Naive thymus-derived CD4-positive, alpha-beta T cell (primary cell): ENCODE measurements around the gene CHTOP. TPM values are rescaled to one million over a fixed set of nuclear protein-coding genes. Genes with fewer than 3 reads are reported as not detected.

ENCODE experiments used
- ATAC-seq: fragments of 150-1000 bp; cut with Tn5 transposase; 2 replicates; pipeline ENCODE4 v1.10.0; 2021; ENCODE audit warnings: mild to moderate bottlenecking, moderate library complexity
- CTCF ChIA-PET: fragments of 350-600 bp; sonication (Branson Sonifier 250); formaldehyde crosslinking; loops from one replicate; lab custom pipeline; 2021; ENCODE audit warnings: antibody characterized with exemption; lab: Charles Lee
- POLR2A ChIA-PET: fragments of 350-600 bp; sonication (Branson Sonifier 250); formaldehyde crosslinking; loops from one replicate; lab custom pipeline; 2021; ENCODE audit warnings: antibody characterized with exemption, inconsistent platforms; lab: Charles Lee
- DNase-seq, 9 donors: peaks; one replicate each; pipeline versions ENCODE4 v3.0.0 to v3.0.0-alpha.2; 2020 to 2022; ENCODE audit warnings: mixed read lengths in 1 of 9
- H3K27ac ChIP-seq: one replicate; pipeline ENCODE4 v1.7.0; 2013; ENCODE audit warnings: mild to moderate bottlenecking, low read depth, low read length, moderate library complexity
- H3K27me3 ChIP-seq, 2 donors: one replicate each; pipeline ENCODE4 v1.7.0; 2013; ENCODE audit warnings: low read length in 2 of 2, mild to moderate bottlenecking in 2 of 2, moderate library complexity in 2 of 2; ENCODE audit not compliant: control insufficient read depth in 2 of 2, insufficient read depth in 2 of 2
- H3K36me3 ChIP-seq, 3 experiments: 1 replicate in 2 of 3; 2 replicates in 1 of 3; pipeline ENCODE4 v1.7.0; 2013; ENCODE audit warnings: low read length in 3 of 3, mild to moderate bottlenecking in 3 of 3, moderate library complexity in 1 of 3; ENCODE audit not compliant: insufficient read depth in 3 of 3, control insufficient read depth in 2 of 3
- H3K4me1 ChIP-seq, 2 donors: one replicate each; pipeline ENCODE4 v1.7.0; 2013; ENCODE audit warnings: low read length in 2 of 2, mild to moderate bottlenecking in 2 of 2, moderate library complexity in 1 of 2; ENCODE audit not compliant: control insufficient read depth in 2 of 2, insufficient read depth in 2 of 2
- H3K4me3 ChIP-seq: 2 replicates; pipeline ENCODE4 v1.7.0; 2013; ENCODE audit warnings: mild to moderate bottlenecking, low read length
- H3K9me3 ChIP-seq, 3 experiments: 1 replicate in 2 of 3; 2 replicates in 1 of 3; pipeline ENCODE4 v1.7.0; 2013; ENCODE audit warnings: low read length in 3 of 3; ENCODE audit not compliant: control insufficient read depth in 2 of 3
- H3K27ac Mint-ChIP-seq, 9 donors: one replicate each; pipeline ENCODE4 v1.8.0; 2020 to 2022; ENCODE audit warnings: mixed read lengths in 9 of 9, mild to moderate bottlenecking in 8 of 9, moderate library complexity in 5 of 9, inconsistent platforms in 2 of 9
- H3K27me3 Mint-ChIP-seq, 5 donors: one replicate each; pipeline ENCODE4 v1.8.0; 2021 to 2022; ENCODE audit warnings: mixed read lengths in 5 of 5, mild to moderate bottlenecking in 1 of 5
- H3K36me3 Mint-ChIP-seq, 5 donors: one replicate each; pipeline ENCODE4 v1.8.0; 2020 to 2022; ENCODE audit warnings: mixed read lengths in 5 of 5, mild to moderate bottlenecking in 3 of 5, inconsistent platforms in 1 of 5
- H3K4me1 Mint-ChIP-seq, 7 donors: one replicate each; pipeline ENCODE4 v1.8.0; 2020 to 2022; ENCODE audit warnings: mixed read lengths in 7 of 7, mild to moderate bottlenecking in 3 of 7, inconsistent platforms in 1 of 7
- H3K4me3 Mint-ChIP-seq, 10 donors: one replicate each; pipeline ENCODE4 v1.8.0; 2020 to 2022; ENCODE audit warnings: mild to moderate bottlenecking in 10 of 10, mixed read lengths in 10 of 10, moderate library complexity in 6 of 10, inconsistent platforms in 2 of 10
- H3K9me3 Mint-ChIP-seq, 11 donors: one replicate each; pipeline ENCODE4 v1.8.0; 2020 to 2022; ENCODE audit warnings: mixed read lengths in 11 of 11, mild to moderate bottlenecking in 4 of 11, inconsistent platforms in 1 of 11, moderate library complexity in 1 of 11
- intact Hi-C, 2 donors: fragments of 100-400 bp; cut with micrococcal nuclease; formaldehyde crosslinking; loops; one replicate each; pipeline ENCODE4 v1.15.1; 2023
- polyA plus RNA-seq, 2 donors: library from polyadenylated mRNA; unstranded; fragments of 300-500 nt; fragmentation: Illumina TruSeq; gene quantifications; one replicate each; pipeline ENCODE4 v1.2.3, GENCODE V29; 2021
- total RNA-seq, 6 experiments: library from RNA in 5 of 6; stranded (reverse) in 5 of 6; gene quantifications; 1 replicate in 5 of 6; 2 replicates in 1 of 6; pipeline ENCODE4 v1.2.3 and lab custom pipeline; 2021 to 2026

The CHTOP gene
- total and polyA plus RNA-seq, 7 experiments from 2014 or later: 57.4 to 143 (median 101) TPM

DNA sequence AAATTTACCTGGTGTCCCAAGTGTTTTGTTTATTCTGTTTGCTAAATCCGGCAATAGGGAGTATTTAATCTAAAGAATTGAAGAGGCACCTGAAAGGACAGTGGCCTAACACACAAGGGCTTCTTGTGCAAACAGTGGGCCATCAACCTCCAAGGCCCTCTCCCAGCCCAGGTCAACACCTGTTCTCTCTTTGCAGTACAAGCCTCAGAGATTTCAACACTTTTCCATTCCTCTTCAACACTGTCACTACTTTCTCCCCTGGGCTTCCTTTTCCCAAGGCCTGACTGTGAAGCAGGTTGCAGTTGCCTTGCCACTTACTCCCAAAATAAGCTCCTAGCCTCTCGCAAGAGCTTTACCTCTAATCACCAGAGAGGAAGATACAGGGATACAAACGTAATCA is 21.5 kb downstream of the CHTOP start:
- ATAC-seq (no peak), DNase-seq (no peak)
- no peaks in the 10 kb centered on the region for H3K27me3 ChIP-seq
- intact Hi-C loops: loop anchor here in 1 of 2 donors (5.0 kb wide), 1 partner anchor 118 kb away; the partner anchor contains the start of gene S100A6
- Mint-ChIP-seq H3K27me3 (no peaks in the 10 kb centered on the region), H3K4me1 (peaks cover 8 to 21% (median 18%) of the 10 kb centered on the region in 7 donors), H3K36me3 (peaks cover 0 to 4% (median 0%) of the 10 kb centered on the region in 5 donors), H3K9me3 (no peaks in the 10 kb centered on the region), H3K27ac (peak overlapping the region in 1 of 9 donors; percentile 20), H3K4me3 (peak overlapping the region in 1 of 10 donors; percentile 23)
- ChIA-PET POLR2A (interaction anchor here (1.5 to 2.2 kb wide), 2 partner anchors 11 to 21 kb away, joined by 3 to 9 read pairs; partner anchors contain the start of gene CHTOP), CTCF (interaction anchor here (0.7 kb wide), 1 partner anchor 10 kb away, joined by 4 read pairs; no protein-coding TSS in a partner anchor)
- H3K4me1 ChIP-seq: peaks cover 9 to 13% of the 10 kb centered on the region in 2 donors
- H3K27ac ChIP-seq: no peak overlapping the region
- H3K36me3 ChIP-seq: peaks cover 0 to 7% (median 0%) of the 10 kb centered on the region in 3 experiments
- H3K4me3 ChIP-seq: no peak overlapping the region
- H3K9me3 ChIP-seq: no peaks in the 10 kb centered on the region

GRCh38 chr1:153658400-153659174 is 24.7 kb downstream of the CHTOP start, which contains the start of gene SNAPIN:
SNAPIN (plus strand) TSS chr1:153658703; CDS start chr1:153658744, 41 bp downstream.
- H3K27ac Mint-ChIP-seq: peak within 1 kb of the TSS; percentile 90 to 98 (median 91)
- Histone ChIP-seq H3K9me3 (no peaks in the 10 kb centered on the region), H3K4me3 (peak within 1 kb of the TSS; percentile 93), H3K27me3 (no peaks in the 10 kb centered on the region), H3K4me1 (peaks cover 9 to 13% of the 10 kb centered on the region in 2 donors), H3K27ac (peak within 1 kb of the TSS; percentile 90), H3K36me3 (peaks cover 17 to 36% (median 23%) of the 10 kb centered on the region in 3 experiments)
- CTCF ChIA-PET: interaction anchor here (0.5 to 0.8 kb wide), 2 partner anchors 14 to 25 kb away, joined by 3 to 4 read pairs; no protein-coding TSS in a partner anchor
- ATAC-seq (peak; percentile 98), DNase-seq (peak; percentile 81 to 94 (median 88))
- H3K4me1 Mint-ChIP-seq: peaks cover 8 to 26% (median 14%) of the 10 kb centered on the region in 7 donors
- POLR2A ChIA-PET: interaction anchor here (0.6 to 4.2 kb wide), 10 partner anchors 9 to 308 kb away, joined by 3 to 38 read pairs (median 6); partner anchors contain the start of genes CHTOP, ILF2 and INTS3
- intact Hi-C loops: loop anchor here (1.0 to 5.0 kb wide), 10 partner anchors 13 to 562 kb away; partner anchors contain the start of genes RPS27 (in 2 of the 2), CHTOP (in 1 of the 2), S100A6 (in 1 of the 2) and UBAP2L (in 1 of the 2)
- H3K27me3 Mint-ChIP-seq: no peaks in the 10 kb centered on the region
- H3K4me3 Mint-ChIP-seq: peak within 1 kb of the TSS; percentile 91 to 97 (median 94)
- H3K36me3 Mint-ChIP-seq: peaks cover 8 to 16% (median 12%) of the 10 kb centered on the region in 5 donors
- H3K9me3 Mint-ChIP-seq: no peaks in the 10 kb centered on the region

GRCh38 chr1:153659175-153659534 is 25.3 kb downstream of the CHTOP start:
- intact Hi-C loops: loop anchor here in 1 of 2 donors (2.0 to 5.0 kb wide), 2 partner anchors 122 to 562 kb away; partner anchors contain the start of genes S100A6 and UBAP2L
- DNase-seq: no peak
- H3K27ac Mint-ChIP-seq: peak overlapping the region; percentile 90 to 98 (median 91)

DNA sequence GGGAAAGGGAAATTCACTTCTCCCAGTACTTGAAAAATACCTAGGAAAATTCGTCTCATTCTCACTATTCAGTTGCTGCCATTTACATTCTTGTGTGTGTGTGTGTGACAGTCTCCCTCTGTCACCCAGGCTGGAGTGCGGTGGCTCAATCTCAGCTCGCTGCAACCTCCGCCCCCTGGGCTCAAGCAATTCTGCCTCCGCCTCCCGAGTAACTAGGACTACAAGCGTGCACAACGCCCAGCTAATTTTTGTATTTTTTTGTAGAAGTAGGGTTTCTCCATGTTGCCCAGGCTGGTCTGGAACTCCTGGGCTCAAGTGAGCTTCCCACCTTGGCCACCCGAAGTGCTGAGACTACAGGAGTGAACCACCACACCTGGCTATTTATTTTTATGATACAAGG is 25.8 kb downstream of the CHTOP start:
- Histone ChIP-seq H3K9me3 (no peaks in the 10 kb centered on the region), H3K4me3 (peak overlapping the region; percentile 93), H3K36me3 (peaks cover 26 to 47% (median 33%) of the 10 kb centered on the region in 3 experiments), H3K4me1 (peaks cover 9 to 13% of the 10 kb centered on the region in 2 donors), H3K27me3 (no peaks in the 10 kb centered on the region), H3K27ac (peak overlapping the region; percentile 90)
- H3K9me3 Mint-ChIP-seq: no peaks in the 10 kb centered on the region
- no peaks in the 10 kb centered on the region for H3K27me3 Mint-ChIP-seq
- H3K27ac Mint-ChIP-seq: peak overlapping the region; percentile 90 to 98 (median 91)
- CTCF ChIA-PET: no interaction called here
- peaks cover 8 to 26% (median 14%) of the 10 kb centered on the region in 7 donors for H3K4me1 Mint-ChIP-seq
- H3K36me3 Mint-ChIP-seq: peaks cover 10 to 23% (median 15%) of the 10 kb centered on the region in 5 donors
- POLR2A ChIA-PET: interaction anchor here (0.6 to 4.2 kb wide), 11 partner anchors 8 to 1749 kb away, joined by 3 to 38 read pairs (median 4); partner anchors contain the start of genes CHTOP, ILF2 and INTS3
- no peak for DNase-seq
- peak overlapping the region; percentile 91 to 97 (median 94) for H3K4me3 Mint-ChIP-seq
- intact Hi-C loops: loop anchor here in 1 of 2 donors (2.0 to 5.0 kb wide), 2 partner anchors 122 to 561 kb away; partner anchors contain the start of genes S100A6 and UBAP2L
- no peak for ATAC-seq

More at GRCh38 chr1:153659175-153659534, 25.3 kb downstream of the CHTOP start:
- H3K27me3 ChIP-seq: no peaks in the 10 kb centered on the region
- ChIA-PET CTCF (interaction anchor here (0.5 to 0.8 kb wide), 2 partner anchors 13 to 26 kb away, joined by 3 to 4 read pairs; no protein-coding TSS in a partner anchor), POLR2A (interaction anchor here (0.8 to 4.2 kb wide), 12 partner anchors 8 to 308 kb away, joined by 3 to 38 read pairs (median 6); partner anchors contain the start of genes CHTOP, ILF2 and INTS3)
- peak overlapping the region; percentile 90 for H3K27ac ChIP-seq
- H3K9me3 ChIP-seq: no peaks in the 10 kb centered on the region
- H3K4me3 ChIP-seq: peak overlapping the region; percentile 93
- Mint-ChIP-seq H3K36me3 (peaks cover 10 to 20% (median 13%) of the 10 kb centered on the region in 5 donors), H3K4me3 (peak overlapping the region; percentile 91 to 97 (median 94)), H3K27me3 (no peaks in the 10 kb centered on the region), H3K9me3 (no peaks in the 10 kb centered on the region), H3K4me1 (peaks cover 8 to 26% (median 14%) of the 10 kb centered on the region in 7 donors)
- no peak for ATAC-seq
- H3K4me1 ChIP-seq: peaks cover 9 to 13% of the 10 kb centered on the region in 2 donors
- H3K36me3 ChIP-seq: peaks cover 21 to 42% (median 28%) of the 10 kb centered on the region in 3 experiments

- H3K9me3 Mint-ChIP-seq: no peaks in the 10 kb centered on the region
- DNase-seq (no peak), ATAC-seq (no peak)
- H3K4me3 Mint-ChIP-seq: peak overlapping the region in 7 of 10 donors; percentile 12 to 67 (median 36)
- Histone ChIP-seq H3K36me3 (peaks cover 41 to 62% (median 47%) of the 10 kb centered on the region in 3 experiments), H3K9me3 (no peaks in the 10 kb centered on the region), H3K4me3 (no peak overlapping the region), H3K4me1 (peaks cover 9 to 13% of the 10 kb centered on the region in 2 donors), H3K27me3 (no peaks in the 10 kb centered on the region), H3K27ac (peak overlapping the region; percentile 4)
- ChIA-PET POLR2A (interaction anchor here (0.6 to 4.2 kb wide), 4 partner anchors 9 to 28 kb away, joined by 5 to 38 read pairs (median 6); partner anchors contain the start of gene ILF2), CTCF (no interaction called here)
- peaks cover 14 to 36% (median 26%) of the 10 kb centered on the region in 5 donors for H3K36me3 Mint-ChIP-seq
- peak overlapping the region in 7 of 9 donors; percentile 23 to 72 (median 45) for H3K27ac Mint-ChIP-seq
- H3K27me3 Mint-ChIP-seq: no peaks in the 10 kb centered on the region
- intact Hi-C loops: no loop called here
- H3K4me1 Mint-ChIP-seq: peaks cover 8 to 26% (median 17%) of the 10 kb centered on the region in 7 donors
Observed at GRCh38 chr1:153661111-153661708, 27.3 kb downstream of the CHTOP start.
